H1 (cell line): Measurements from ENCODE around the gene ZNF550. TPM values are rescaled to one million over a fixed set of nuclear protein-coding genes. Genes with fewer than 3 reads are reported as not detected.
A peak's percentile ranks its signal among the peaks of the same experiment; 100 is the strongest.

ENCODE experiments used
- CTCF ChIA-PET: fragments of 300-600 bp; sonication (Branson Sonifier 250); formaldehyde crosslinking; loops from one replicate; lab custom pipeline; 2021; ENCODE audit not compliant: partially characterized antibody; lab: Charles Lee
- POLR2A ChIA-PET: fragments of 300-600 bp; sonication (Branson Sonifier 250); formaldehyde crosslinking; loops from one replicate; lab custom pipeline; 2021; ENCODE audit warnings: inconsistent platforms; ENCODE audit not compliant: partially characterized antibody; lab: Charles Lee
- DNase-seq, 2 experiments: peaks; one replicate each; pipeline versions ENCODE4 v3.0.0 to v3.0.0-alpha.2; 2010 to 2022; ENCODE audit warnings: low spot score in 2 of 2, low read depth in 1 of 2, mixed read lengths in 1 of 2
- FAIRE-seq: peaks from 2 replicates; lab custom pipeline; 2011; peaks lifted over from hg19 to GRCh38; lab: Jason Lieb, UNC
- H2AFZ ChIP-seq: 2 replicates; pipeline ENCODE4 v1.8.1; 2012; ENCODE audit warnings: low read length, inconsistent platforms
- H2AK5ac ChIP-seq: 2 replicates; pipeline ENCODE4 v1.6.1; 2013; ENCODE audit warnings: low read depth, low read length
- H2BK120ac ChIP-seq: replicated peaks from 2 replicates; pipeline ENCODE3; 2013; ENCODE audit warnings: low read depth, low read length, inconsistent platforms
- H2BK12ac ChIP-seq: 2 replicates; pipeline ENCODE4 v1.6.1; 2013; ENCODE audit warnings: low read depth, low read length
- H2BK15ac ChIP-seq: 2 replicates; pipeline ENCODE4 v1.6.1; 2013; ENCODE audit warnings: low read length
- H2BK20ac ChIP-seq: 2 replicates; pipeline ENCODE4 v1.6.1; 2013; ENCODE audit warnings: low read length
- H2BK5ac ChIP-seq: 2 replicates; pipeline ENCODE4 v1.6.1; 2013; ENCODE audit warnings: low read depth, low read length
- H3K14ac ChIP-seq: 2 replicates; pipeline ENCODE4 v1.6.1; 2013; ENCODE audit warnings: inconsistent platforms; ENCODE audit not compliant: insufficient read length
- H3K18ac ChIP-seq: 2 replicates; pipeline ENCODE4 v1.6.1; 2013; ENCODE audit warnings: low read length; ENCODE audit errors: extremely low read depth
- H3K23ac ChIP-seq: 2 replicates; pipeline ENCODE4 v1.6.1; 2013; ENCODE audit warnings: inconsistent platforms; ENCODE audit not compliant: insufficient read length
- H3K23me2 ChIP-seq: 2 replicates; pipeline ENCODE4 v1.6.1; 2013; ENCODE audit warnings: low read depth, low read length
- H3K27ac ChIP-seq: 2 replicates; pipeline ENCODE4 v1.6.1; 2011; ENCODE audit warnings: low read depth, low read length, inconsistent platforms
- H3K27me3 ChIP-seq, 4 experiments: replicated peaks in 1 of 4; 1 replicate in 1 of 4; 2 replicates in 3 of 4; pipeline versions ENCODE4 v1.6.1 to v1.8.1; 2011 to 2013; ENCODE audit warnings: low read length in 3 of 4, mild to moderate bottlenecking in 3 of 4, inconsistent platforms in 2 of 4, mixed read lengths in 2 of 4, moderate library complexity in 1 of 4; ENCODE audit not compliant: control insufficient read depth in 3 of 4, insufficient read depth in 3 of 4; ENCODE audit errors: extremely low read depth in 1 of 4
- H3K36me3 ChIP-seq, 4 experiments: 2 replicates each; pipeline versions ENCODE4 v1.6.1 to v1.8.1; 2011 to 2013; ENCODE audit warnings: mild to moderate bottlenecking in 4 of 4, low read length in 3 of 4, moderate library complexity in 2 of 4, control low read depth in 1 of 4, inconsistent platforms in 1 of 4; ENCODE audit not compliant: insufficient read depth in 4 of 4, control insufficient read depth in 2 of 4
- H3K4ac ChIP-seq: replicated peaks from 2 replicates; pipeline ENCODE3; 2013; ENCODE audit warnings: low read length, low read depth, mixed read lengths, inconsistent platforms; ENCODE audit not compliant: insufficient read length
- H3K4me1 ChIP-seq, 4 experiments: replicated peaks in 1 of 4; 1 replicate in 1 of 4; 2 replicates in 3 of 4; pipeline versions ENCODE4 v1.6.1 to v1.8.1; 2011 to 2013; ENCODE audit warnings: low read length in 3 of 4, inconsistent platforms in 2 of 4, mixed read lengths in 1 of 4; ENCODE audit not compliant: insufficient read depth in 4 of 4, control insufficient read depth in 3 of 4
- H3K4me2 ChIP-seq, 2 experiments: 2 replicates each; pipeline versions ENCODE4 v1.6.1 to v1.8.1; 2011 to 2013; ENCODE audit warnings: low read depth in 2 of 2, low read length in 2 of 2, control low read depth in 1 of 2, inconsistent platforms in 1 of 2, mild to moderate bottlenecking in 1 of 2; ENCODE audit not compliant: insufficient read depth in 1 of 2
- H3K4me3 ChIP-seq, 4 experiments: fragments of 200-600, 300-600 bp in 1 of 4; sonication (generic), shearing (Covaris generic), sonication (Bioruptor Twin) in 1 of 4; 2 replicates each; pipeline versions ENCODE4 v1.5.1 to v1.8.1; 2011 to 2016; ENCODE audit warnings: low read length in 4 of 4, low read depth in 3 of 4, control low read depth in 2 of 4, inconsistent platforms in 2 of 4, mild to moderate bottlenecking in 2 of 4, mixed read lengths in 1 of 4, moderate library complexity in 1 of 4; ENCODE audit not compliant: insufficient read depth in 2 of 4; ENCODE audit errors: extremely low read depth in 1 of 4
- H3K56ac ChIP-seq: replicated peaks from 2 replicates; pipeline ENCODE3; 2013; ENCODE audit warnings: low read depth, mild to moderate bottlenecking, mixed read lengths, low read length, inconsistent platforms; ENCODE audit not compliant: insufficient read length
- H3K79me1 ChIP-seq: 2 replicates; pipeline ENCODE4 v1.6.1; 2013; ENCODE audit warnings: low read depth, low read length, control low read depth
- H3K79me2 ChIP-seq, 2 experiments: 2 replicates each; pipeline versions ENCODE4 v1.6.1 to v1.8.1; 2012 to 2013; ENCODE audit warnings: low read length in 2 of 2, mild to moderate bottlenecking in 2 of 2, inconsistent platforms in 1 of 2; ENCODE audit not compliant: insufficient read depth in 2 of 2, control insufficient read depth in 1 of 2
- H3K9ac ChIP-seq, 4 experiments: replicated peaks in 1 of 4; 1 replicate in 1 of 4; 2 replicates in 3 of 4; pipeline versions ENCODE4 v1.6.1 to v1.8.1; 2011 to 2013; ENCODE audit warnings: low read depth in 3 of 4, low read length in 3 of 4, control low read depth in 2 of 4, mild to moderate bottlenecking in 2 of 4, moderate library complexity in 2 of 4, inconsistent platforms in 1 of 4; ENCODE audit errors: extremely low read depth in 1 of 4
- H3K9me3 ChIP-seq, 2 experiments: 2 replicates each; pipeline versions ENCODE4 v1.6.1 to v1.8.1; 2012 to 2013; ENCODE audit warnings: mild to moderate bottlenecking in 2 of 2, moderate library complexity in 2 of 2, control low read depth in 1 of 2, inconsistent platforms in 1 of 2, low read depth in 1 of 2, low read length in 1 of 2, mixed read lengths in 1 of 2; ENCODE audit not compliant: insufficient read depth in 2 of 2
- H4K20me1 ChIP-seq, 2 experiments: replicated peaks in 1 of 2; 2 replicates each; pipeline versions ENCODE3 to v1.8.1; 2011 to 2013; ENCODE audit warnings: inconsistent platforms in 2 of 2, low read length in 2 of 2, mild to moderate bottlenecking in 1 of 2; ENCODE audit not compliant: insufficient read depth in 2 of 2, control insufficient read depth in 1 of 2
- H4K5ac ChIP-seq: 2 replicates; pipeline ENCODE4 v1.6.1; 2013; ENCODE audit warnings: low read length, low read depth, mixed read lengths, inconsistent platforms; ENCODE audit not compliant: insufficient read length
- H4K8ac ChIP-seq: 2 replicates; pipeline ENCODE4 v1.8.0; 2013; ENCODE audit warnings: mild to moderate bottlenecking, moderate library complexity, low read length, inconsistent platforms; ENCODE audit not compliant: insufficient read depth; ENCODE audit errors: extremely low read depth
- H4K91ac ChIP-seq: replicated peaks from 2 replicates; pipeline ENCODE3; 2013; ENCODE audit warnings: low read length, mixed read lengths, inconsistent platforms; ENCODE audit not compliant: insufficient read length
- CBX5 ChIP-seq: fragments of 300-800, 300-1000 bp; sonication (generic); IDR thresholded peaks from 2 replicates; pipeline ENCODE4 v1.7.1; 2016; ENCODE audit warnings: antibody characterized with exemption, low read length, low read depth
- CREB1 ChIP-seq: IDR thresholded peaks from 2 replicates; pipeline ENCODE4 v1.6.1; 2012; ENCODE audit warnings: inconsistent platforms
- FOSL1 ChIP-seq: IDR thresholded peaks from 2 replicates; pipeline ENCODE4 v1.6.1; 2011; ENCODE audit warnings: mild to moderate bottlenecking, low read depth, low read length, moderate library complexity; ENCODE audit not compliant: insufficient read depth
- JUND ChIP-seq: IDR thresholded peaks from 2 replicates; pipeline ENCODE4 v1.6.1; 2011; ENCODE audit warnings: mild to moderate bottlenecking, improper control_type of control experiment, low read length
- NANOG ChIP-seq: IDR thresholded peaks from 2 replicates; pipeline ENCODE4 v1.6.1; 2011; ENCODE audit warnings: low read length, low read depth, mild to moderate bottlenecking, inconsistent platforms; ENCODE audit not compliant: insufficient read depth, poor library complexity, severe bottlenecking
- SIRT6 ChIP-seq: IDR thresholded peaks from one replicate; pipeline ENCODE4 v1.7.1; 2012; ENCODE audit warnings: low read length, inconsistent platforms
- TBP ChIP-seq: IDR thresholded peaks from 2 replicates; pipeline ENCODE4 v1.6.1; 2011; ENCODE audit warnings: low read depth, low read length, improper control_type of control experiment
- TCF12 ChIP-seq: IDR thresholded peaks from 2 replicates; pipeline ENCODE4 v1.6.1; 2011; ENCODE audit warnings: low read depth, mild to moderate bottlenecking, low read length
- ZNF274 ChIP-seq: IDR thresholded peaks from 2 replicates; pipeline ENCODE4 v1.7.0; 2012; ENCODE audit warnings: low read length, borderline replicate concordance; ENCODE audit errors: extremely low read depth
- WGBS, 2 experiments: shearing (Covaris generic) in 1 of 2; methylation state at CpG; one replicate each; pipeline versions ENCODE4 v1.1.6 to v1.1.7; 2013 to 2015; ENCODE audit warnings: low lambda C conversion rate in 2 of 2, mixed read lengths in 2 of 2, inconsistent platforms in 1 of 2, low coverage in 1 of 2, missing lambda C conversion rate in 1 of 2; ENCODE audit not compliant: insufficient replicate concordance in 2 of 2, insufficient coverage in 1 of 2, insufficient read length in 1 of 2; ENCODE audit errors: extremely low coverage in 1 of 2, missing lambda C conversion rate in 1 of 2; 5-methylcytosine and 5-hydroxymethylcytosine counted together
- polyA plus RNA-seq, 7 experiments: library from polyadenylated mRNA; depleted of rRNA in 3 of 7; stranded (reverse) in 5 of 7; unstranded in 2 of 7; fragments of >200 nt in 5 of 7; fragments of 200-250 nt in 2 of 7; gene quantifications; 1 replicate in 5 of 7; 2 replicates in 1 of 7; 4 replicates in 1 of 7; pipeline versions ENCODE4 v1.2.1 to v1.2.3, GENCODE V29; 2011 to 2013; ENCODE audit warnings: missing spikeins in 2 of 7, mixed read lengths in 2 of 7
- total RNA-seq: library from RNA; stranded (reverse); fragmentation: NEBNext Ultra II Directional; extraction: Animal tissue kit (Norgen Biotek cat#: 25700); gene quantifications from 2 replicates; pipeline ENCODE4 v1.2.1, GENCODE V29; 2021

The ZNF550 gene
- total and polyA plus RNA-seq, 2 of the 8 experiments (the other 6 are each of a cell fraction or from before 2014, with no cell fraction given): 4.5 to 10.7 TPM

GRCh38 chr19:57572415-57572947 is 12.8 kb upstream of the ZNF550 start:
- CTCF ChIA-PET: no interaction called here
- no peak for FAIRE-seq

More at GRCh38 chr19:57572415-57572947, 12.8 kb upstream of the ZNF550 start:
- POLR2A ChIA-PET: no interaction called here
- Histone ChIP-seq H3K14ac (no peak overlapping the region), H3K9ac (no peak overlapping the region), H2AK5ac (no peak overlapping the region), H2BK15ac (no peak overlapping the region), H3K27me3 (no peaks in the 10 kb centered on the region), H3K79me2 (peaks cover 0 to 8% of the 10 kb centered on the region in 2 experiments; a peak in 3 of 4 replicates), H2BK5ac (no peak overlapping the region), H3K4me3 (no peak overlapping the region), H3K4ac (no peak overlapping the region), H3K23ac (no peak overlapping the region), H4K5ac (no peak overlapping the region), H3K4me1 (no peaks in the 10 kb centered on the region), H2BK120ac (no peak overlapping the region), H3K4me2 (no peak overlapping the region), H3K36me3 (peaks cover 24 to 70% (median 58%) of the 10 kb centered on the region in 4 experiments; a peak in 7 of 8 replicates), H4K91ac (no peak overlapping the region), H3K9me3 (peaks cover 86 to 97% of the 10 kb centered on the region in 2 experiments), H3K56ac (no peak overlapping the region), H4K20me1 (no peaks in the 10 kb centered on the region), H2BK20ac (no peak overlapping the region), H3K27ac (no peak overlapping the region), H2BK12ac (no peak overlapping the region), H3K79me1 (peaks cover 4% of the 10 kb centered on the region), H3K23me2 (no peaks in the 10 kb centered on the region), H3K18ac (no peak overlapping the region), H2AFZ (no peak overlapping the region), H4K8ac (no peak overlapping the region)
- 87% methylated on average over 3 of the region's 3 CpGs; no CpG with 5 or more reads in 1 of the 2 experiments for WGBS, 2 experiments
- DNase-seq: no peak
- TF ChIP-seq ZNF274 (peak; percentile 92), JUND (no peak), SIRT6 (no peak), NANOG (no peak), CREB1 (no peak), TBP (no peak), TCF12 (no peak), FOSL1 (no peak), CBX5 (no peak)
